ENCODE results near the gene KLHL29. TPM values are rescaled to one million over a fixed set of nuclear protein-coding genes. Genes with fewer than 3 reads are reported as not detected.

The KLHL29 gene
- total RNA-seq, 1 experiment from 2014 or later, result 43.1 TPM

- POLR2A ChIA-PET, result no interaction called here
- Mint-ChIP-seq H3K9me3 (ENCODE audit: unreplicated experiment) (no peaks in the 10 kb centered on the region), H3K27ac (ENCODE audit: low read depth, unreplicated experiment) (no peak overlapping the region), H3K4me1 (ENCODE audit: insufficient read depth, unreplicated experiment) (peaks cover under 1% of the 10 kb centered on the region), H3K36me3 (ENCODE audit: insufficient read depth, unreplicated experiment) (no peaks in the 10 kb centered on the region), H3K4me3 (ENCODE audit: unreplicated experiment) (no peak overlapping the region), H3K27me3 (ENCODE audit: insufficient read depth, unreplicated experiment) (no peaks in the 10 kb centered on the region)
- TF ChIP-seq, protein P1, sequence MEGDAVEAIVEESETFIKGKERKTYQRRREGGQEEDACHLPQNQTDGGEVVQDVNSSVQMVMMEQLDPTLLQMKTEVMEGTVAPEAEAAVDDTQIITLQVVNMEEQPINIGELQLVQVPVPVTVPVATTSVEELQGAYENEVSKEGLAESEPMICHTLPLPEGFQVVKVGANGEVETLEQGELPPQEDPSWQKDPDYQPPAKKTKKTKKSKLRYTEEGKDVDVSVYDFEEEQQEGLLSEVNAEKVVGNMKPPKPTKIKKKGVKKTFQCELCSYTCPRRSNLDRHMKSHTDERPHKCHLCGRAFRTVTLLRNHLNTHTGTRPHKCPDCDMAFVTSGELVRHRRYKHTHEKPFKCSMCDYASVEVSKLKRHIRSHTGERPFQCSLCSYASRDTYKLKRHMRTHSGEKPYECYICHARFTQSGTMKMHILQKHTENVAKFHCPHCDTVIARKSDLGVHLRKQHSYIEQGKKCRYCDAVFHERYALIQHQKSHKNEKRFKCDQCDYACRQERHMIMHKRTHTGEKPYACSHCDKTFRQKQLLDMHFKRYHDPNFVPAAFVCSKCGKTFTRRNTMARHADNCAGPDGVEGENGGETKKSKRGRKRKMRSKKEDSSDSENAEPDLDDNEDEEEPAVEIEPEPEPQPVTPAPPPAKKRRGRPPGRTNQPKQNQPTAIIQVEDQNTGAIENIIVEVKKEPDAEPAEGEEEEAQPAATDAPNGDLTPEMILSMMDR (IDR thresholded peaks at IDR 0.05; ENCODE audit: unreplicated experiment), result no peak
- CTCF ChIA-PET, result no interaction called here
- intact Hi-C loops (cut with micrococcal nuclease), result loop anchor here (10.0 kb wide), 2 partner anchors 185 to 885 kb away; partner anchors contain the start of gene KLHL29
- DNase-seq (ENCODE audit: unreplicated experiment), result no peak
- BruUV-seq (replicated peaks), result no TSS peak
These were observed 184.9 kb downstream of the KLHL29 start for GRCh38 chr2:23569761-23570365.

DNA sequence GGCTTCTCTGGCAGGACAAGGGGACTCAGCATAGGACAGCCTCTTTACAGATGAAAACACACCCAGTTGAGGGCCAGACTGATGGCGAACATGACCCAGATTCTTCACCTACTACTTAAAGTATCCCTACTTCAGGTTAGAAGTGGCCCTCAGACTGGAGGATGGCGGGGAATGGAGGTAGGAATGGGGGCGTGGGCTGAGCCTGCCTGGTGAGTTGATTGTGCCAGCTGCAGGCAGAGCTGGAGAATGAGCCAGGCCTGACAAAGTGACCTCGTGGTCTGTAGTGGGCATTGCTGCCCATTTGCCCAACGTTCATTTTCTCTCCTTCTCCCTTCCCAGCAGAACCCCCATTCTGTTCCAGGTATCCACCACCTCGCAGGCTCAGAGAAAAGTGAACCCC is 186.1 kb downstream of the KLHL29 start:
- peaks cover 5% of the 10 kb centered on the region for H3K36me3 Mint-ChIP-seq (ENCODE audit: insufficient read depth, unreplicated experiment)
- H3K27ac Mint-ChIP-seq (ENCODE audit: low read depth, unreplicated experiment), result no peak overlapping the region
- no peaks in the 10 kb centered on the region for H3K27me3 Mint-ChIP-seq (ENCODE audit: insufficient read depth, unreplicated experiment)
- intact Hi-C loops (cut with micrococcal nuclease), result no loop called here
- ChIA-PET CTCF (no interaction called here), POLR2A (no interaction called here)
- TF ChIP-seq, protein P1 (IDR thresholded peaks at IDR 0.05; ENCODE audit: unreplicated experiment), result no peak
- no peak overlapping the region for H3K4me3 Mint-ChIP-seq (ENCODE audit: unreplicated experiment)
- BruUV-seq (replicated peaks), result no TSS peak
- no peaks in the 10 kb centered on the region for H3K4me1 Mint-ChIP-seq (ENCODE audit: insufficient read depth, unreplicated experiment)
- no peaks in the 10 kb centered on the region for H3K9me3 Mint-ChIP-seq (ENCODE audit: unreplicated experiment)
- no peak for DNase-seq (ENCODE audit: unreplicated experiment)

- no TSS peak for BruUV-seq (replicated peaks)
- H3K4me3 Mint-ChIP-seq (ENCODE audit: unreplicated experiment), result no peak overlapping the region
These were observed 186.7 kb downstream of the KLHL29 start for GRCh38 chr2:23571527-23572282.

More at GRCh38 chr2:23571527-23572282, 186.7 kb downstream of the KLHL29 start:
- ChIA-PET POLR2A (no interaction called here), CTCF (no interaction called here)
- no peak for DNase-seq (ENCODE audit: unreplicated experiment)
- no peaks in the 10 kb centered on the region for H3K27me3 Mint-ChIP-seq (ENCODE audit: insufficient read depth, unreplicated experiment)
- peaks cover 6% of the 10 kb centered on the region for H3K36me3 Mint-ChIP-seq (ENCODE audit: insufficient read depth, unreplicated experiment)
- H3K4me1 Mint-ChIP-seq (ENCODE audit: insufficient read depth, unreplicated experiment), result no peaks in the 10 kb centered on the region
- no peaks in the 10 kb centered on the region for H3K9me3 Mint-ChIP-seq (ENCODE audit: unreplicated experiment)
- intact Hi-C loops (cut with micrococcal nuclease), result no loop called here
- no peak overlapping the region for H3K27ac Mint-ChIP-seq (ENCODE audit: low read depth, unreplicated experiment)
- TF ChIP-seq, protein P1 (IDR thresholded peaks at IDR 0.05; ENCODE audit: unreplicated experiment), result no peak
